ENCODE data around the gene CCDC148.

GRCh38 chr2:158270536-158270935, 186.0 kb downstream of the CCDC148 start:
- TF ChIP-seq CTCF (IDR thresholded peaks at IDR 0.05) (no peak), EZH2phosphoT487 (IDR thresholded peaks at IDR 0.05) (no peak), EZH2 (IDR thresholded peaks at IDR 0.05) (no peak)

Data from neural progenitor cell (in vitro differentiated cells).